HG03439 (cell line): ENCODE results near the gene CDC42BPA.

Experiments used
- ATAC-seq: cut with Tn5 transposase; IDR thresholded peaks from one replicate; pipeline ENCODE4 v1.9.1; 2021; ENCODE audit warnings: mild to moderate bottlenecking, moderate library complexity; ENCODE audit not compliant: unreplicated experiment

The CDC42BPA gene

DNA sequence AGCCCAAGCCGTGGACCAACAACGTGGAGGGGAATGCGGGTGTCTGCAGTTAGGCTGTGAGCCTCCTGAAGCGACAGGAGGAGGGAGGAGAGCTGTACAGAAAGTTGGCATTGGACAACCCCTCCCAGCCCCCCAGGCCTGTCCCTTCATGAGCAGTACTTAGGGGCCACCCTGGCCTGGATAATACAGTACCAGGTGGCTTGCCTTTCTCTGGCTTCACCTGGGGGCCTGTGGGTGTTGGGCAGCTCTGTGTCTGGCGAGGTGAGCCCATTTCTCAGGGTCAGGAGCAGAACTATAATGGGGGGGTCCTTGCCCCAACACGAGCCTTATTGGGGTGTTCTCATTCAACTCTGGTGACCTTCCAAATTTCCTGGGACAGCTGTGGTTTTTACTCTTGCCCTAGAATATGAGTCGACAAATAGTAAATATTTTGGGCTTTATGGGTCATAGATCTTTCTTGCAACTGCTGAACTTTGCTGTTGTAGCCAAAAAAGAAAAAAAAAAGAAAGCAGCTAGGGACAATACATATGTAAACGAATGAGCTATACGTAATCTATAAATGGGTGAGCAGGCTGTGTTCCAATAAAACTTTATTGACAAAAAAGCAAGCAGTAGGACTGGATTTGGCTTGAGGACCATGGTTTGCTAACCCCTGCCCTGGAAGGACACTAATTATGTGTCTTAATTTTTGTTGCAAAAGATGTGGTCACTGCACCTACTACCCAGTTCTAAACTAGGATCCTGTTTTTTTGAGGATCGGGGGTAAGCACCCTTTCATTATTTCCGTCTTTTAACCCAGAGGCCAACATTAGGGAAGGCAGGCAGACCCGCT lies 366.8 kb downstream of the CDC42BPA start:
- no peak for ATAC-seq

- ATAC-seq = no peak
Observed at GRCh38 chr1:226950871-226951270, 367.4 kb downstream of the CDC42BPA start.

DNA sequence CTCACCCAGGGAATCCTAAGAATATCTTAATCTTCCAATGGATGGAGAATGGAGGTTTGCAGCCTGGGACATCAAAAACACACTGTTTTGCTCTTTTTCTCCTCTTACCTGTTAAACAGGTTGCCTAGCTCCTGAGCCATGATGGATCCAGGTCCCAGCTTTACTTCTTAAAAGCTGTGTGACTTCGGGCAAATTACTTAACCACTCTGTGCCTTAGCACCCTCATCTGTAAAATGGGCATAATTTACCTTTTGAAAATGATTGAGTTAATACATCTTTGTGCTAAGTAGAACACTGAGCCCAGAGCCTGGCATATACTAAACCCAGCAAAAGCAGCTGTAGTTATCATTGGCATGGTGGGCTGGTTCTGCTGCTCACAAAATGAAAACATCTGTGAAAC lies 368.0 kb downstream of the CDC42BPA start:
- ATAC-seq = no peak

DNA sequence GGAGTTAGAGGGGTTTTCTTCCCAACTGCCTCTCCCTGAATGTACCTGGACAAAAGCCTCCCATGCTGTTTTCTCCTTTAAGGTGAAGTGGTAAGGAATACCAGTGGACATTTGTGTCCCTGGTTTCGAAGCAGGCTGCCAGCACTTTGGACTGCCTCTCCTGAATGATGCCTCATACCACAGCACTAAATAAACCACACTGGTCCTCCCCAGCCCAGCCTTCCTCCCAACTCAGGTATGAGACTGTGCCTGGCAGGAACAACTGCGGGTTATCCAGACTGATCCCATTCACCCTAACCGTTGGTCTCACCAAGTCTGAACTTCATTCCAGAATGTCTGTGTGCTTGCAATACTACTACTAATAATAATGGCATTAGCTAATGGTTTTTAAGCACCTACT lies 368.9 kb downstream of the CDC42BPA start:
- no peak for ATAC-seq

- ATAC-seq = no peak
Observed at GRCh38 chr1:226948996-226949395, 369.3 kb downstream of the CDC42BPA start.

- ATAC-seq = no peak
Observed at GRCh38 chr1:226948480-226948879, 369.8 kb downstream of the CDC42BPA start.

DNA sequence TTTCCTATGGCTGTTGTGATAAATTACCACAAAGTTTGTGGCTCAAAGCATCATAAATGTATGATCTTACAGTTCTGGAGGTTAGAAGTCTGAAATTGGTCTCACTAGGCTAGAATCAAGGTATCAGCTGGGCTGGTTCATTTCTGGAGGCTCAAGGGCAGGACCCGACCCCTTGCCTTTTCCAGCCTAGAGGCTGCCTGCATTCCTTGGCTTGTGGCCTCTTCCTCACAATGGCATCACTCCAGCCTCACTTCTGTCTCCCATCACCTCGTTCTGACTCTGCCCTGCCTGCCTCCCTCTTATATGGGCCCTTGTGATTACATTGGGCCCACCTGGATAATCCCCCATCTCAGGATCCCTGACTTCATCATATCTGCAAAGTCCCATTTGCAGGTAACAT lies 370.2 kb downstream of the CDC42BPA start:
- no peak for ATAC-seq

DNA sequence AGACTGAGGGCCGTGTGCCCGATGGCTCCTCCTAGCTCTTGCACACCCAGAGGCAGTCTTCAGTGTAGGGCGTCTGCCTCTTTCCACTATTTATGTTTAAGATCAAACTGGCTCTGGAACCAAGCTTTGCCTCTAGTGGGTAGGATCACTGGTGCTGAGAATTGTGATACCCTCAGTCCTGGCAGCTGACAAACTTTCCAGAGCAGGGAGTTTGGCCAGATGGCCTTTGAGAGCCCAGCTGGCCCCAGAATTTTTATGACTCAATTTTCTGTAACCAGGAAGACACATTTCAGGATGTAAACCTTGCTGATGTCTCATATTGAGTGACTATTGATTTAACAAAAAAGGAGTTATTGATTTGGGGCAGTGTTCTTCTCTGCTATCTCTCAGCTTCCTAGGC lies 371.5 kb downstream of the CDC42BPA start:
- no peak for ATAC-seq

DNA sequence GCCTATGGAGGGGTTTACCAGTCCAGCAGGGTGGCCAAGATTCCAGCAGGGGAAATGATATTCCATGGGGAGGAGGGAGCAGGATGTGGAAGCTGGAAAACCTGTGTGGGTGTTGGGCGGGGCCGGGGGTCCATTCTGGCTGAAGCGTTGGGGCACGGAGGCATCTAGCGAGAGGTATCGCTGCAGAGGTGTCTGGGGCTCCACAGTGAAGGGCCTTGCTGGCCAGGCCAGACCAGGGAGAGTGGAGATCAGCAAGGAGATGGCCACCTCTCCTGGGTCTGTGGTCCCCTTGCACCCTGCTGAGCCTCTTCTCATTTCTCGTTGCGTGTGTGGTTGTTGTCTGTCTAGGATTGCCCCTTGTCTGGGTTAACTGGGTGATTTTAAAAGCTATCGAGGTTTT lies 372.0 kb downstream of the CDC42BPA start:
- no peak for ATAC-seq

- ATAC-seq = no peak
Observed at GRCh38 chr1:226945858-226946245, 372.4 kb downstream of the CDC42BPA start.

DNA sequence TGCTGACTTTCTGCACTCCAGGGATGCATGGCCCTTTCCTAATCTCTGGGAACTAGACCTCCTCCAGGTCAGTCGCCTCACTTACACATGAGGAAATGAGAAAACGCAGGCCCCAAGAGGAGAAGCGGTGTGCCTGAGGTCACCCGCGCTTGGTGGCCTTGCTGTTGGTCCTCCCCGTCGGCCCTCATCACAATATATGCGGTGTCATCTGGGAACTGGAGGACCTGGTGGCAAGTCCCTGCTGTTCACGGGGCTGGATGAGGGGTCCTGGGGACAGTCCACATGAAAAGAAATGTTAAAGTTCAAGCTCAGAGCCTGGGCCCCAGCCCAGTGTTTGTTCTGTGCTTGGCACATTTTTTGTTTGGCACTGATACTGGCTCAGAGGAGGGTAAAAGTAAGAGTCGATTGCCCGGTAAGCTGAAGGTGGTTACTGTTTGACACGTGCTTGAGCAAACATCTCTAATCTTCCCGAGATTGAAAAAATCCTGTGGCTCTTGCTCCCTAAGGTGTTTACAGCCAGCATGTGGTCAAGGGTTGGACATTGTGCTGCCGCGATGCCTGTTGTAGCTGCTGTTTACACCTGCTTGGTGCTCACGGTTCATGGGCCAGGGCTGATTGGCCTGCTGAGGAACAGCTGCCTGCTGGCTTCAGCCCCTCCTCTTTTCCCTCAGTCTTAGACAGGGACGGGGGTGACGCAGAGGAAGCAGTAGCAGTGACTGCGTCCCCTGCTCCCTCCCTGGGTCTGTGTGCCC lies 373.0 kb downstream of the CDC42BPA start:
- ATAC-seq = no peak

DNA sequence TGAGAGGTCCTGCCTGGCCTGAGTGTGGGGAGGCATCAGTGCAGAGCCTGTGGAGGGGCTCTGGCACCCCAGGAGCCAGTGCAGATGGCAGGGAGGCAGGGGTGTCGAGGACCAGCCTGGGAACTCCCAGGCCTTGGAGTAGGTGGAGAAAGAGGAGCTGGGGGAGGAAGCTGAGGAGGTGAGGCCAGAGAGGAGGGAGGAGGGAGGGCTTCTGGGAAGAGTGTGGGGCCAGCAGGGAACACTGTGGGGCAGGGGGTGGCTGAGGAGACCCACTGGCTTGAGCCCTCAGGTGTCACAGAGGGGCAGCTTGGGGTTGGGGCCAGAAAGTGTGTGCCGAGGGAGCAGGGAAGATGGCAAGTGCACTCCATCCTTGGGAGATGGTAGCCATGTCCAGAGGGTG lies 374.4 kb downstream of the CDC42BPA start:
- no peak for ATAC-seq

- ATAC-seq = no peak
Observed at GRCh38 chr1:226943156-226943555, 375.1 kb downstream of the CDC42BPA start.

- no peak for ATAC-seq
Observed at GRCh38 chr1:226942392-226942791, 375.9 kb downstream of the CDC42BPA start.

GRCh38 chr1:226940806-226941067 lies 377.6 kb downstream of the CDC42BPA start:
- ATAC-seq = no peak

- peak; percentile 97 for ATAC-seq
Observed at GRCh38 chr1:226940029-226940805, 378.1 kb downstream of the CDC42BPA start, which contains the start of gene COQ8A. COQ8A (plus strand) TSS chr1:226940294; CDS start chr1:226961386, 21,092 bp downstream.
